Dermis blood vessel endothelial cell (primary cell): ENCODE data around the gene SOX13. TPM values are rescaled to one million over a fixed set of nuclear protein-coding genes. Genes with fewer than 3 reads are reported as not detected.

Experiments
- DNase-seq: peaks from one replicate; pipeline ENCODE4 v3.0.0; 2010
- total RNA-seq: library from RNA; depleted of rRNA; stranded (reverse); fragments of >200 nt; gene quantifications from 2 replicates; pipeline ENCODE4 v1.2.3, GENCODE V29; 2014

The SOX13 gene
- total RNA-seq, 1 donor from 2014 or later = 15.3 TPM

GRCh38 chr1:204132718-204133117 is 59.8 kb downstream of the SOX13 start:
- DNase-seq = no peak

GRCh38 chr1:204134103-204134502 is 61.2 kb downstream of the SOX13 start:
- DNase-seq = no peak

- DNase-seq = no peak
Measured at GRCh38 chr1:204136814-204137213, 63.9 kb downstream of the SOX13 start.

GRCh38 chr1:204139088-204139487 is 66.2 kb downstream of the SOX13 start:
- no peak for DNase-seq

- DNase-seq = no peak
Measured at GRCh38 chr1:204139952-204140351, 67.0 kb downstream of the SOX13 start.

- DNase-seq = no peak
Measured at GRCh38 chr1:204141131-204141530, 68.2 kb downstream of the SOX13 start.

GRCh38 chr1:204142032-204142974 is 69.4 kb downstream of the SOX13 start:
- DNase-seq = no peak

- no peak for DNase-seq
Measured at GRCh38 chr1:204143276-204144041, 70.5 kb downstream of the SOX13 start.

GRCh38 chr1:204145033-204145504 is 72.2 kb downstream of the SOX13 start:
- DNase-seq = no peak

- DNase-seq = no peak
Measured at GRCh38 chr1:204146309-204146708, 73.4 kb downstream of the SOX13 start.

- no peak for DNase-seq
Measured at GRCh38 chr1:204146965-204147364, 74.0 kb downstream of the SOX13 start.

GRCh38 chr1:204147406-204148383 is 74.8 kb downstream of the SOX13 start:
- no peak for DNase-seq

- DNase-seq = no peak
Measured at GRCh38 chr1:204149107-204149506, 76.2 kb downstream of the SOX13 start.

- no peak for DNase-seq
Measured at GRCh38 chr1:204149635-204150565, 77.0 kb downstream of the SOX13 start.

- no peak for DNase-seq
Measured at GRCh38 chr1:204150702-204151551, 78.0 kb downstream of the SOX13 start.

- peak; percentile 57 for DNase-seq
Measured at GRCh38 chr1:204151552-204152309, 78.8 kb downstream of the SOX13 start, which contains the start of gene ETNK2. Gene ETNK2 (minus strand): TSS chr1:204152044. CDS start chr1:204151852, 192 bp downstream.

- peak; percentile 12 for DNase-seq
Measured at GRCh38 chr1:204152310-204153044, 79.6 kb downstream of the SOX13 start.

- DNase-seq = no peak
Measured at GRCh38 chr1:204153667-204154066, 80.8 kb downstream of the SOX13 start.
